WI38 (cell line): ENCODE data around the gene SRGAP2C.
"Not testable (repeated sequence)": the region's sequence is repeated elsewhere in the genome, so short reads cannot be mapped to it uniquely, and the experiment has no call there.

Experiments
- H3K4me3 ChIP-seq: 2 replicates; pipeline ENCODE4 v1.5.1; 2011; ENCODE audit warnings: low read depth, mild to moderate bottlenecking, control low read depth, low read length

Gene SRGAP2C

GRCh38 chr1:121226295-121226904 is 41.6 kb downstream of the SRGAP2C start:
- H3K4me3 ChIP-seq, result not testable (repeated sequence)

GRCh38 chr1:121226925-121227324 is 42.1 kb downstream of the SRGAP2C start:
- H3K4me3 ChIP-seq, result not testable (repeated sequence)

- not testable (repeated sequence) for H3K4me3 ChIP-seq
These were observed 43.0 kb downstream of the SRGAP2C start for GRCh38 chr1:121227544-121228330.

- H3K4me3 ChIP-seq, result not testable (repeated sequence)
These were observed 45.9 kb downstream of the SRGAP2C start for GRCh38 chr1:121230636-121231035.

GRCh38 chr1:121232445-121233125 is 47.8 kb downstream of the SRGAP2C start:
- H3K4me3 ChIP-seq, result not testable (repeated sequence)

- H3K4me3 ChIP-seq, result not testable (repeated sequence)
These were observed 49.5 kb downstream of the SRGAP2C start for GRCh38 chr1:121234090-121234759.

GRCh38 chr1:121238384-121238783 is 53.6 kb downstream of the SRGAP2C start:
- not testable (repeated sequence) for H3K4me3 ChIP-seq

GRCh38 chr1:121243913-121244312 is 59.1 kb downstream of the SRGAP2C start:
- not testable (repeated sequence) for H3K4me3 ChIP-seq

GRCh38 chr1:121246399-121246798 is 61.6 kb downstream of the SRGAP2C start:
- H3K4me3 ChIP-seq, result not testable (repeated sequence)

- not testable (repeated sequence) for H3K4me3 ChIP-seq
These were observed 67.9 kb downstream of the SRGAP2C start for GRCh38 chr1:121252656-121253055.

GRCh38 chr1:121254618-121255017 is 69.8 kb downstream of the SRGAP2C start:
- H3K4me3 ChIP-seq, result not testable (repeated sequence)

- H3K4me3 ChIP-seq, result not testable (repeated sequence)
These were observed 72.9 kb downstream of the SRGAP2C start for GRCh38 chr1:121257632-121258031.

GRCh38 chr1:121258134-121258533 is 73.4 kb downstream of the SRGAP2C start:
- not testable (repeated sequence) for H3K4me3 ChIP-seq

- not testable (repeated sequence) for H3K4me3 ChIP-seq
These were observed 75.4 kb downstream of the SRGAP2C start for GRCh38 chr1:121260205-121260604.

- H3K4me3 ChIP-seq, result not testable (repeated sequence)
These were observed 77.4 kb downstream of the SRGAP2C start for GRCh38 chr1:121262163-121262562.

- H3K4me3 ChIP-seq, result not testable (repeated sequence)
These were observed 79.0 kb downstream of the SRGAP2C start for GRCh38 chr1:121263789-121264244.

GRCh38 chr1:121267072-121267471 is 82.3 kb downstream of the SRGAP2C start:
- not testable (repeated sequence) for H3K4me3 ChIP-seq

- H3K4me3 ChIP-seq, result not testable (repeated sequence)
These were observed 84.5 kb downstream of the SRGAP2C start for GRCh38 chr1:121269309-121269708.

- not testable (repeated sequence) for H3K4me3 ChIP-seq
These were observed 85.2 kb downstream of the SRGAP2C start for GRCh38 chr1:121269973-121270372.

- H3K4me3 ChIP-seq, result not testable (repeated sequence)
These were observed 86.5 kb downstream of the SRGAP2C start for GRCh38 chr1:121271143-121271715.

GRCh38 chr1:121275435-121275834 is 90.7 kb downstream of the SRGAP2C start:
- H3K4me3 ChIP-seq, result not testable (repeated sequence)
